DOHH2 (cell line): ENCODE measurements around the gene ABLIM3.

Experiments
- EZH2phosphoT487 ChIP-seq: fragments of 200-600 bp; sonication (generic); IDR thresholded peaks from 2 replicates; pipeline ENCODE4 v1.6.1; 2017; ENCODE audit warnings: borderline replicate concordance, mild to moderate bottlenecking, antibody characterized with exemption, low read length, moderate library complexity, mixed read lengths
- TF ChIP-seq, protein P1 (sequence below): fragments of 200-600 bp; sonication (generic); IDR thresholded peaks from one replicate; pipeline ENCODE4 v1.5.1; 2014; ENCODE audit warnings: antibody characterized with exemption, mild to moderate bottlenecking, low read depth, low read length; ENCODE audit not compliant: poor library complexity, severe bottlenecking

DNA sequence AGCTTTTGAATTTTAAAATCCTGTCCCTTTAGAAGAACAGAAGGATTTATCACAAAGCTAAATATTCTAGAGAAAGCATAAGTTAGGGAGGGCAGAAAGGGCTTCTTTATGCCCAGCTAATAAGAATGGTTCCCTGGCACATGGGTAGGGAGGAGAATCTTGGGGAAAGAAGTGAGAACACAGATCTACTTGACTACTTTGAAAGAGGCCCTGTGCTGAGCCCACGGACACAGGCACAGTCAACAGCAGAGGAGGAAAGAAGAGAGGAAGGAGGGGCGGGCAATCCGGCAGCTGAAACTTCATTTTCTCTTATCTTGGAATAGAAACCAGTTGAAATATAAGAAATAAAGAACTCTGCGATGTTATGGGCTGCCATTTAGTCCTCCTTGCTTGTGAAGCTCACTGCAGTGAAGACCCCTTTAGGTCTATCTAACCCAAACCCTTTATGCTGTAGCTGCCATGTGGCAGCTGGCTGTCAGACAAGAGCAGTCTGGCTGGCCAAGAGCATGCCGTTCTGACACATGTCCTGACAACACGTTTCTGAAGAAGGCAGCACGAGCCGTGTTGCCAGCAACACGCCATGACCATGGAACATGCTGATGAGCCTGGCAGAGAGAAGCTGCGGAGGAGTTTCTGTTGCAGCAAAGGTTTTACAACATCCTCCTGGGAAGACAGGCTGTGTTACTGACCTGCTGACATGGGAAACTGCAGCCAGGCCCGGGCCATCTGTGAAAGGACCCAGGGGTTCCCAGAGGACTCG, 34.2 kb downstream of the ABLIM3 start:
- TF ChIP-seq, protein P1, sequence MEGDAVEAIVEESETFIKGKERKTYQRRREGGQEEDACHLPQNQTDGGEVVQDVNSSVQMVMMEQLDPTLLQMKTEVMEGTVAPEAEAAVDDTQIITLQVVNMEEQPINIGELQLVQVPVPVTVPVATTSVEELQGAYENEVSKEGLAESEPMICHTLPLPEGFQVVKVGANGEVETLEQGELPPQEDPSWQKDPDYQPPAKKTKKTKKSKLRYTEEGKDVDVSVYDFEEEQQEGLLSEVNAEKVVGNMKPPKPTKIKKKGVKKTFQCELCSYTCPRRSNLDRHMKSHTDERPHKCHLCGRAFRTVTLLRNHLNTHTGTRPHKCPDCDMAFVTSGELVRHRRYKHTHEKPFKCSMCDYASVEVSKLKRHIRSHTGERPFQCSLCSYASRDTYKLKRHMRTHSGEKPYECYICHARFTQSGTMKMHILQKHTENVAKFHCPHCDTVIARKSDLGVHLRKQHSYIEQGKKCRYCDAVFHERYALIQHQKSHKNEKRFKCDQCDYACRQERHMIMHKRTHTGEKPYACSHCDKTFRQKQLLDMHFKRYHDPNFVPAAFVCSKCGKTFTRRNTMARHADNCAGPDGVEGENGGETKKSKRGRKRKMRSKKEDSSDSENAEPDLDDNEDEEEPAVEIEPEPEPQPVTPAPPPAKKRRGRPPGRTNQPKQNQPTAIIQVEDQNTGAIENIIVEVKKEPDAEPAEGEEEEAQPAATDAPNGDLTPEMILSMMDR: no peak
- TF ChIP-seq EZH2phosphoT487: no peak
